ENCODE data around the gene GALNT6. TPM values are rescaled to one million over a fixed set of nuclear protein-coding genes. Genes with fewer than 3 reads are reported as not detected.
"Not testable (repeated sequence)": the region's sequence is repeated elsewhere in the genome, so short reads cannot be mapped to it uniquely, and the experiment has no call there.

GALNT6 gene
- total RNA-seq, 1 donor from 2014 or later = 24.0 TPM

DNA sequence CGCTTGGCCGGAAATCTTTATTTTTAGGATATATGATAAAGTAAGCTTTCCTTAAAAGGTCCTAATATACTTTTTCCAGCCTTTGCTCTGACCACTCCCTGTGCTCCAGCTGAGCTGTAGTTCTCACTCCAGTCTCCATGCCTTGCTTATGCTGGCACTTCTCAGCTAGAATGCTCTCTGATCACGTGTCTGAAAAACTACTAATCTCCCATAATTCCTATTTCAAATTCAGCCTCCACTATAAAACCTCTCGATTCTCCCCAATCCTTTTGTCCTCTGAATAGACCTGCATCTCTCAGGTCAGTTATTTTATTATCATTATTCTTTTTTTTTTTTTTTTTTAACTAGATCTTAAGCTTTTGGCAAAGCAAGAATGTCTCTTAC, 70.9 kb downstream of the GALNT6 start:
- Histone ChIP-seq H3K27me3 (ENCODE audit: low read depth) (no peaks in the 10 kb centered on the region), H3K36me3 (no peaks in the 10 kb centered on the region), H3K9me3 (no peaks in the 10 kb centered on the region), H3K4me3 (no peak overlapping the region), H3K27ac (no peak overlapping the region), H3K4me1 (peaks cover 46% of the 10 kb centered on the region)
- ATAC-seq (no peak), DNase-seq (no peak)
- intact Hi-C loops (cut with DNase I) = no loop called here
- no peak for TF ChIP-seq CTCF (IDR thresholded peaks at IDR 0.05)

GRCh38 chr12:51318846-51319599, 72.2 kb downstream of the GALNT6 start:
- Histone ChIP-seq H3K9me3 (no peaks in the 10 kb centered on the region), H3K36me3 (no peaks in the 10 kb centered on the region), H3K4me1 (peaks cover 35% of the 10 kb centered on the region), H3K27me3 (ENCODE audit: low read depth) (no peaks in the 10 kb centered on the region), H3K27ac (peak overlapping the region; percentile 60), H3K4me3 (no peak overlapping the region)
- peak; percentile 56 for DNase-seq
- TF ChIP-seq CTCF (IDR thresholded peaks at IDR 0.05) = no peak
- intact Hi-C loops (cut with DNase I) = no loop called here
- ATAC-seq = peak; percentile 85 to 88

DNA sequence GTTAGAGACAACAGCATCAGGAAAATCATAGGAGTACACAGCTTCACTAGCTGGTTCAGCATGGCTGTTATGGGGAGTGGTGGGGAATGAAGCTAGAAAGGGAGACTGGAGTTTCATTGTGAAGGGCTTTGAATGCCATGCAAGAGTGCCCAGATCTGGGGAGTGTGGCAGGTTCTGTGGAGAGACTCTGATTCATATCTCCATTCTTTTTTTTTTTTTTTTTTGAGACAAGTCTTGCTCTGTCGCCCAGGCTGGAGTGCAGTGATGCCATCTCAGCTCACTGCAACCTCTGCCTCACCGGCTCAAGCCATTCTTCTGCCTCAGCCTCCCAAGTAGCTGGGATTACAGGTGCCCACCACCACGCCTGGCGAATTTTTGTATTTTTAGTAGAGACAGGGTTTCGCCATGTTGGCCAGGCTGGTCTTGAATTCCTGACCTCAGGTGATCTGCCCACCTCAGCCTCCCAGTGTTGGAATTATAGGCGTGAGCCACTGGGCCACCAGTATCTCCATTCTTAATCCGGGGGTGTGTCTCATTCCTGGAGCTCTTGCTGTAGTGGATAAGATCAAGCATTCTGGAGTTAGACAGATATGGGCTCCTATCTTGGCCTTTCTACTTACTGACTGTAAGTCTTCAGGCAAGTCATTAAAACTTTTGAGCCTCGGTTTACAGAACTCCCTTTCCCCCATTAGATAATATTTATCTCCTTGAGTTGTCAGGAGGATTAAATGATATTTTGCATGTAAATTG, 73.0 kb downstream of the GALNT6 start:
- intact Hi-C loops (cut with DNase I); H3K27me3 ChIP-seq (ENCODE audit: low read depth); ATAC-seq; DNase-seq; H3K4me3 ChIP-seq; H3K9me3 ChIP-seq; H3K36me3 ChIP-seq: not testable (repeated sequence)
- Histone ChIP-seq H3K4me1 (peaks cover 35% of the 10 kb centered on the region), H3K27ac (peak overlapping the region; percentile 60)

DNA sequence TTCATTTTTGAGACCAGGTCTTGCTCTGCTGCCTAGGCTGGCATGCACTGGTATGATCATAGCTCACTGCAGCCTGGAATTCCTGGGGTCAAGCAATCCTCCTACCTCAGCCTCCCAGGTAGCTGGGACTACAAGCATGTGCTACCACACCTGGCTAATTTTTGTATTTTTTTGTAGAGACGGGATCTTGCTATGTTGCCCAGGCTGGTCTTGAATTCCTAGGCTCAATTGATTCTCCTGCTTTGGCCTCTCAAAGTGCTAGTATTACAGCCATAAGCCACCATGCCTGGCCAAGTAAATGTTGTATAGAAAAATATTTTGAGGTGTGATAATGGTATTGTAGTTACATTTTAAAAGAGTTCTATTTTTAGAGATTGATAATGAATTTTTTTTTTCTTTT, 79.8 kb downstream of the GALNT6 start:
- Histone ChIP-seq H3K4me3 (no peak overlapping the region), H3K9me3 (no peaks in the 10 kb centered on the region), H3K27me3 (ENCODE audit: low read depth) (no peaks in the 10 kb centered on the region), H3K4me1 (peaks cover 6% of the 10 kb centered on the region), H3K27ac (no peak overlapping the region), H3K36me3 (peaks cover 15% of the 10 kb centered on the region)
- ATAC-seq (no peak), DNase-seq (no peak)
- intact Hi-C loops (cut with DNase I) = no loop called here
- no peak for TF ChIP-seq CTCF (IDR thresholded peaks at IDR 0.05)

- Histone ChIP-seq H3K36me3 (peaks cover 16% of the 10 kb centered on the region), H3K4me3 (no peak overlapping the region), H3K4me1 (peaks cover 6% of the 10 kb centered on the region), H3K9me3 (no peaks in the 10 kb centered on the region), H3K27ac (no peak overlapping the region), H3K27me3 (ENCODE audit: low read depth) (no peaks in the 10 kb centered on the region)
- intact Hi-C loops (cut with DNase I) = no loop called here
- TF ChIP-seq CTCF (IDR thresholded peaks at IDR 0.05) = no peak
- peak; percentile 88 to 96 for ATAC-seq
- DNase-seq = no peak
Observed at GRCh38 chr12:51307655-51308593, 83.3 kb downstream of the GALNT6 start.
